ENCODE measurements around the gene RPL18A.

DNA sequence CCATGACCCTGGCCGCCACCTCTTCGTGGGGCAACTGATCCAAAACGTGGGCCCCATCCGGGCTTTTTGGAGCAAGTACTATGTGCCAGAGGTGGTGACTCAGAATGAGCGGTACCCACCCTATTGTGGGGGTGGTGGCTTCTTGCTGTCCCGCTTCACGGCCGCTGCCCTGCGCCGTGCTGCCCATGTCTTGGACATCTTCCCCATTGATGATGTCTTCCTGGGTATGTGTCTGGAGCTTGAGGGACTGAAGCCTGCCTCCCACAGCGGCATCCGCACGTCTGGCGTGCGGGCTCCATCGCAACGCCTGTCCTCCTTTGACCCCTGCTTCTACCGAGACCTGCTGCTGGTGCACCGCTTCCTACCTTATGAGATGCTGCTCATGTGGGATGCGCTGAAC is 48.0 kb upstream of the RPL18A start:
- TF ChIP-seq YY1 (IDR thresholded peaks at IDR 0.05; ENCODE audit: insufficient read depth, insufficient read length) (no peak), SUZ12 (IDR thresholded peaks at IDR 0.05; ENCODE audit: extremely low read depth, insufficient read depth, insufficient read length) (no peak)

Data from NT2/D1 (cell line).